A549 (cell line): Measurements from ENCODE around the gene MEOX1.

ENCODE experiments used
- CTCF ChIP-seq: fragments of >200 bp; sonication (Bioruptor Twin); formaldehyde crosslinking; IDR thresholded peaks from 3 replicates; pipeline ENCODE4 v1.5.1; 2016
- ELK1 ChIP-seq: fragments of 150-350 bp; IDR thresholded peaks from 2 replicates; pipeline ENCODE4 v1.6.1; 2014; ENCODE audit warnings: low read depth, mild to moderate bottlenecking, low read length
- EP300 ChIP-seq, 2 experiments: fragments of >200 bp; sonication (Bioruptor Twin); formaldehyde crosslinking; IDR thresholded peaks; 2 replicates in 1 of 2; 3 replicates in 1 of 2; pipeline ENCODE4 v1.6.1; 2016 to 2017
- ESRRA ChIP-seq: fragments of 150-350 bp; IDR thresholded peaks from 2 replicates; pipeline ENCODE4 v1.6.1; 2014; ENCODE audit warnings: mild to moderate bottlenecking, low read length, borderline replicate concordance
- FOSB ChIP-seq: fragments of 250-450 bp; sonication (Bioruptor Pico); IDR thresholded peaks from 2 replicates; pipeline ENCODE4 v1.5.0; 2020; ENCODE audit warnings: mild to moderate bottlenecking, moderate library complexity
- FOXS1 ChIP-seq: fragments of 250-450 bp; sonication (Bioruptor Pico); IDR thresholded peaks from 2 replicates; pipeline ENCODE4 v1.5.0; 2020; ENCODE audit warnings: mild to moderate bottlenecking, moderate library complexity
- GATA3 ChIP-seq: IDR thresholded peaks from 2 replicates; pipeline ENCODE4 v1.6.1; 2012; ENCODE audit warnings: borderline replicate concordance
- JUN ChIP-seq, 2 experiments: fragments of >200 bp; sonication (Bioruptor Twin); formaldehyde crosslinking; IDR thresholded peaks; 2 replicates in 1 of 2; 3 replicates in 1 of 2; pipeline ENCODE4 v1.6.1; 2016 to 2017
- MYC ChIP-seq: IDR thresholded peaks from 2 replicates; pipeline ENCODE4 v1.6.1; 2012; ENCODE audit warnings: mild to moderate bottlenecking, inconsistent platforms, low read length, improper control_type of control experiment, borderline replicate concordance
- POLR2A ChIP-seq: IDR thresholded peaks from 2 replicates; pipeline ENCODE4 v1.6.1; 2012; ENCODE audit warnings: mild to moderate bottlenecking, low read length
- SMC3 ChIP-seq: fragments of >200 bp; sonication (Bioruptor Twin); formaldehyde crosslinking; IDR thresholded peaks from 3 replicates; pipeline ENCODE4 v1.6.1; 2018; ENCODE audit warnings: inconsistent platforms

- TF ChIP-seq POLR2A (no peak), SMC3 (no peak), ESRRA (no peak), GATA3 (no peak), CTCF (no peak), EP300 (IDR thresholded peaks at IDR 0.05) (no peak), ELK1 (no peak), FOXS1 (CRISPR knock-in tag) (no peak), JUN (IDR thresholded peaks at IDR 0.05) (no peak), MYC (no peak), FOSB (CRISPR knock-in tag) (no peak)
These were observed 45.5 kb upstream of the MEOX1 start for GRCh38 chr17:43707184-43707583.
